Memory B cell (primary cell): Measurements from ENCODE around the gene VEPH1.

Experiments
- ATAC-seq: fragments of 150-1000 bp; cut with Tn5 transposase; 2 replicates; pipeline ENCODE4 v1.10.0; 2021; ENCODE audit warnings: low read depth, mild to moderate bottlenecking, moderate library complexity
- DNase-seq, 2 donors: peaks; one replicate each; pipeline ENCODE4 v3.0.0; 2022; ENCODE audit warnings: low spot score in 2 of 2
- H3K27ac Mint-ChIP-seq: one replicate; pipeline ENCODE4 v1.8.0; 2022; ENCODE audit warnings: mild to moderate bottlenecking, moderate library complexity, mixed read lengths
- H3K27me3 Mint-ChIP-seq: one replicate; pipeline ENCODE4 v1.8.0; 2022; ENCODE audit warnings: mixed read lengths
- H3K36me3 Mint-ChIP-seq: one replicate; pipeline ENCODE4 v1.8.0; 2022; ENCODE audit warnings: mild to moderate bottlenecking, mixed read lengths
- H3K4me1 Mint-ChIP-seq: one replicate; pipeline ENCODE4 v1.8.0; 2022; ENCODE audit warnings: mixed read lengths
- H3K4me3 Mint-ChIP-seq: one replicate; pipeline ENCODE4 v1.8.0; 2022; ENCODE audit warnings: mild to moderate bottlenecking, moderate library complexity, mixed read lengths
- H3K9me3 Mint-ChIP-seq: one replicate; pipeline ENCODE4 v1.8.0; 2022; ENCODE audit warnings: mixed read lengths

VEPH1 gene

DNA sequence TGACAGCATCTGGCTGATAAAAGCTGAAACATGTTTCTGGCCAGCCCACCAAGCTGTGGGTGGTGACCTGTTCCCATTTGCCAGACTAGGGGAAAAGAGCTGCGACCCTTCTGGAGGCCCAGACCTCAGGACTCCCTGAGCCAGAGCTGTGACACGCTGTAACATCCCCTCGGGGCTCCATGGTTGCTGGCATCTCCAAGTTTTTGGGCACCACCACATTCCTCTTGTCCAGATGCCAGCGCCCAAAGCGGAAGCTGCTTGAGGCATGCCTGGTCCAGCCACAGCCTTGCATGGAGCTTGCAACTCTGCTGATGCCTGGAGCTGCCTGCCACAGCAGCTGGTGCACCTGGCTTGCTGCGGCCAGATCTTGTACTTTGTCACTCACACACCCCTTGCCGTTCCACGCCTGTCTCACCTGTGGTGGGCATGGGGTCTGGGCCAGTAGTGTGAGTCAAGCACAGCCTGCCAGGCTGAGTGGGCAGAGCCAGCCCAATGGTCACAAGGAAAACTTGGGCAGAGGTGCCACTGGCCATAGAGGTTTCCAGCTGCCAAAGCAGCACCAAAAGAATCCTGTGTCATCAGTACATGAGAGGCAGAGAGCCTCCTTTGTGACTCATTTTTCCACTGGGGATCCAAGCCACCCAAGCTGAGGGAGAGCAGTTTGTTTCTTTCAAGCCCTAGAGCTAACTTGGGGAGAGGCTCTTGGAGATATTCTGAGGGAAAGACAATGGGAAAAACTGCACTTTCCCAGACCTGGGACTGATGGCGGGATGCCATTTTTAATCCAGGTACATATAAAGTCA, 112.3 kb downstream of the VEPH1 start:
- DNase-seq (no peak), ATAC-seq (no peak)
- Mint-ChIP-seq H3K4me3 (no peak overlapping the region), H3K36me3 (no peaks in the 10 kb centered on the region), H3K4me1 (no peaks in the 10 kb centered on the region), H3K27ac (no peak overlapping the region), H3K9me3 (peaks cover 8% of the 10 kb centered on the region), H3K27me3 (peaks cover under 1% of the 10 kb centered on the region)

DNA sequence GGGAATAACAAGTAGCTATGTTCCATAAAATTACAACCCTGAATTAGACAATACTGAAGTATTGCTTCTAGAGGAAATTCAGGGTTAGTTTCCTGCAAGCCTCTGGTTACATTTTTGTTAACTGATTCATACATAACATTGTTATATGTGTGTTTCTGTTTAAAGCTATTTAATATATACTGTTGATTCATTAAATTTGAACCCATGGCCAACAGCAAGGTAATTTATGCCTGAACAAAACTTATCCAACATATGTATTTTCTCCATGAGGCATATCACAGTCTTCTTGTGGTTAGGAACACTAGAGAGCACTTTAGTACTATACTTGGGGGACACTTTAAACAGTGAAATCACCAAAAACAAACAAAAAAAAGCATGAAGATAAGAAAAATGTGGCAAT, 114.2 kb downstream of the VEPH1 start:
- no peak for DNase-seq
- no peaks in the 10 kb centered on the region for H3K4me1 Mint-ChIP-seq
- peaks cover 7% of the 10 kb centered on the region for H3K9me3 Mint-ChIP-seq

DNA sequence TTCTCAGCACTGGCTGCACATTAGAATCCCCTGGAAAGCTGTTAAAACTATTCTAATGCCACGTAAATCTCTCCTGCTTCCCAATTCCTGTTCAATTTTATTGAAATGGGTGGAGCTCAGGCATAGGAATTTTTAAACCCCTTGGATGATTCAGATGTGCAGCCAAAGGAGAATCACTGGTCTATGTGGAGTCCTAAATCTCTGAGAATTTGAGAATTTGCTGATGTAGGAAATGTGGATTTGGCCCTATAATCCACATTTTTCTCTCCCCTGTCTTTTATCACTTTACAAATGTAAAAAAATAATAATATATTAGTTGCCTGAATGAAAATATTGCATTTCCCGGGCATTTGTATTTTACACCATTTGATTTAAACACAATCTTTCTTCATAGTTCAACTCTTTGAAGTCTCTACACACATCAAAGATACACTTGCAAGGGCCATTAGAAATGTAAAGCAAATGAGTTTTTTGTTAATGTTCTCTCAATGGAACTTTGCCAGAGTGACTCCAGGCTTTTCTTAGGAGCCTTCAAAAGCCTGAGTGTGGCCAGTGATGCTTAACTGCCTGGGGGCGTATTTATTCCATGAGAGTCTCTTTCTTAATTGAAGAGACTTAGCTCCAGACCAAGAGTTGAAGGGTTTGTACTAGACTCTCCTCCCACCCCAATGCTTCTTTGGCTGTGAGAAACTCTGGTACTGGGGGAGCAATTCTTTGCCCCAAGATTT, 115.3 kb downstream of the VEPH1 start:
- Mint-ChIP-seq H3K4me1 (no peaks in the 10 kb centered on the region), H3K9me3 (peaks cover 6% of the 10 kb centered on the region), H3K4me3 (no peak overlapping the region), H3K27me3 (no peaks in the 10 kb centered on the region), H3K36me3 (no peaks in the 10 kb centered on the region), H3K27ac (no peak overlapping the region)
- no peak for ATAC-seq
- no peak for DNase-seq

More for the DNA sequence above, 114.2 kb downstream of the VEPH1 start:
- no peaks in the 10 kb centered on the region for H3K36me3 Mint-ChIP-seq
- no peak for ATAC-seq
- no peaks in the 10 kb centered on the region for H3K27me3 Mint-ChIP-seq
- H3K4me3 Mint-ChIP-seq, result no peak overlapping the region
- H3K27ac Mint-ChIP-seq, result no peak overlapping the region

DNA sequence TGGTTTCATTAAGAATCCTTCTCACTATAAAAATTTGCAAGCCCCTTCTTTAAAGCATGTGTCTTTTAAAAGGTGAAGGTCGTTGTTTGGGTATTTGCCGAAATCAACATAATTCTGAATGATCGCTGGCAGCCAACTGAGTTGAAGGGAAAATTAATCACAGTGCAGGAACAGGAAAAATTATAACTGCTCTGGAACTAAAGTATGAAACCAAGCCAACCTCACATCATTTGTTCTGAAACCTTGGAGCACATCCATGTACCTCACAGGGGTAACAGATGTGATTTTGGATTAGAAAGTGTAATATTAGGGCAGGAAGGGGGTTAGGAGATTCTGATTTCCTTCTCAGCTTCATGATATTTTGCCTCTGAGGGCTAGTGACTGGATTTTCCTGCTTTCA, 118.7 kb downstream of the VEPH1 start:
- Mint-ChIP-seq H3K9me3 (no peaks in the 10 kb centered on the region), H3K4me1 (no peaks in the 10 kb centered on the region), H3K27me3 (no peaks in the 10 kb centered on the region), H3K27ac (no peak overlapping the region), H3K4me3 (no peak overlapping the region), H3K36me3 (no peaks in the 10 kb centered on the region)
- ATAC-seq (no peak), DNase-seq (no peak)

DNA sequence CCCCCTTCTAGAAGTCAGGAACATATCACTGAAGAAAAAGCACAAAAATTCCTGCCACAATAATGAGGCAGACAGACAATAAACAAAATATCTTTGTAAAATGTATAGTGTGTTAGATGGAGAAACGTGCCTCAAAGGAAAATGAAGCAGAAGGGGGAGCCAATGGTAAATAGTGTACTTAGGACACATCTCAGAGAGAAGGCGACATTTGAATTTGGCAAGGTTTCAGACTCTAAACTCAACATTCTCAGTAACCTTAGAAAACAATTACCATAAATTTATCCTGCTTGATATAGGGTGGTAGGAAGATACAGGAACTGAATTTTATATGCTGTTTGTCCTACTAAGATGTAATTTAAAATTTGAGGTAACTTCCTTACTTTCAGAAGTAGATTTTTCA, 119.2 kb downstream of the VEPH1 start:
- Mint-ChIP-seq H3K9me3 (no peaks in the 10 kb centered on the region), H3K4me3 (no peak overlapping the region), H3K27ac (no peak overlapping the region), H3K27me3 (no peaks in the 10 kb centered on the region), H3K36me3 (no peaks in the 10 kb centered on the region), H3K4me1 (no peaks in the 10 kb centered on the region)
- ATAC-seq (no peak), DNase-seq (no peak)

DNA sequence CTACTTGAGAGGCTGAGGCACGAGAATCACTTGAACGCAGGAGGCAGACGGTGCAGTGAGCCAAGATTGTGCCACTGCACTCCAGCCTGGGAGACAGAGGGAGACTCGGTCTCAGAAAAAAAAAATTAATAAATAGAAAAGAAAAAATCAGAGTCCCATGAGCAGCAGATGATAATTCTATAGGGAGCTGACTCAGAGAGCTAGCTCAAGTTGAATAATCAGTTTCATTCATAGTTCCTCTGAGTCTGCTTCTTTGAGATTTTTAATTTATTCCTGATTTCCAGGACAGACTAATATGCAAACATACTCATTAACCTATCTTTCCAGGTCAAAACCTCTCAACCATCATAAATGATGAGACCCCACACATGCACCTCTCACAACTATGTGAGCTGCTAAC, 121.6 kb downstream of the VEPH1 start:
- H3K4me3 Mint-ChIP-seq, result no peak overlapping the region

DNA sequence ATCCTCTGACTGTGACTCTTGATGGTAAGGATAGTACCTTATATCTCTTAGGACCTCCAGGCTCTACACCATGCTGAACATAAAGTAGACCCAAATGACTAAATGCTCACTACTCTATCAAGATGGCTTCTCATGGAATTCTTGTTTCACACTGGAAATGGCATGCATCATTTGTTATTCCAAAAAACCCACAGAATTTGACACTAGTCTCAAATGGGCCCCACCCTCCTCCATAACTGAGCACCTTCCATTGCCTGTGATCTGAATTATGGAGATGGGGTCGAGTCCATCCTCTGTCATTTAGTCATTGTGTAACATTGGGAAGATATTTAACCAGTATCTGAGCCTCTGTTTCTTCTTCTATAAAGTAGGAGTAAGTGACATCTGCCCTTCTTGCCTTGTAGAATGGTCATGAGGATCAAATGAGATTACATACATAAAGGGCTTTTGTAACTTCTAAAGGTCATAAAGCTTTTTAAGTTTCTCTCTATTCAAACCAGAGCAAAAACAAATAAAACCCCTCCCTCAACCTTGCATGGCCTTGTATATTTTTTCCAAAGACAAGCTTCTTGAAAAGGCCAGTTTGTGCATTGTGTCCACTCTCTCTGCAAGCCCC, 123.6 kb downstream of the VEPH1 start:
- H3K4me3 Mint-ChIP-seq, result no peak overlapping the region
- H3K36me3 Mint-ChIP-seq, result no peaks in the 10 kb centered on the region
- H3K27ac Mint-ChIP-seq, result no peak overlapping the region
- H3K9me3 Mint-ChIP-seq, result no peaks in the 10 kb centered on the region
- H3K4me1 Mint-ChIP-seq, result peaks cover 2% of the 10 kb centered on the region
- H3K27me3 Mint-ChIP-seq, result no peaks in the 10 kb centered on the region
- ATAC-seq (no peak), DNase-seq (no peak)

More for the DNA sequence above, 121.6 kb downstream of the VEPH1 start:
- Mint-ChIP-seq H3K27me3 (no peaks in the 10 kb centered on the region), H3K27ac (no peak overlapping the region), H3K9me3 (no peaks in the 10 kb centered on the region), H3K36me3 (no peaks in the 10 kb centered on the region), H3K4me1 (no peaks in the 10 kb centered on the region)
- ATAC-seq (no peak), DNase-seq (no peak)

DNA sequence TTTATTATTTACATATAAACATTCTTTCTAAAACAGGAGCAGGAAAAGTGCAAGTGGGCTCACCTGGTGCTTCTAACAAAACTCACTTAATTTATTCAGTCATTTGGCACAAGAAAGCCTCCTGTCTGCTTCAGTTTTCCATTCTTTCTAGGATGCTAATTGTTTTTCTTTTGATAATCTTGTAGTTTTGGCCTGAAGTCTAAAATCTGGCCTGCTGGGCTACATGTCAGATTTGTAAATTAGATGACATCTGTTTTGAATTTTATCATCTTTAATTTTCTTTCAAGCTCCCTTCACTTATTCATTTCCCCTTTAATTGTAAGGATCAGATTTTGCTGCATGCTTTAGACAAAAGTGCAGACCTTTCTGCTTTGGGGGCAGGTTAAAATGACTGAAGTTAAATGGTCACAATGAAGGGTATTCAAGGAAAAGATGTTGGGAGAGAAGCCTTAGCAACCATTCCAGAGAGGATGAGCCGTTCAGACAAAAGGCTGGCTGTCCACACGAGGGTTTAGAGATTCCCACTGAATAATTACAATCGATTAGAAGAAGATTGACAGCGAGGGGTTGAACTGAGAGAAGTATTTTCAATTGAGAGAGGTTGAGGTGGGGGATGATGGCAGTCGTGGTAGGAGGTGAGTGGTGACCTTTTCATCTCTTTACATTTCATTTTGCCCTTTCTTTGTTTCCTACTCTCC, 126.5 kb downstream of the VEPH1 start:
- no peak for ATAC-seq

DNA sequence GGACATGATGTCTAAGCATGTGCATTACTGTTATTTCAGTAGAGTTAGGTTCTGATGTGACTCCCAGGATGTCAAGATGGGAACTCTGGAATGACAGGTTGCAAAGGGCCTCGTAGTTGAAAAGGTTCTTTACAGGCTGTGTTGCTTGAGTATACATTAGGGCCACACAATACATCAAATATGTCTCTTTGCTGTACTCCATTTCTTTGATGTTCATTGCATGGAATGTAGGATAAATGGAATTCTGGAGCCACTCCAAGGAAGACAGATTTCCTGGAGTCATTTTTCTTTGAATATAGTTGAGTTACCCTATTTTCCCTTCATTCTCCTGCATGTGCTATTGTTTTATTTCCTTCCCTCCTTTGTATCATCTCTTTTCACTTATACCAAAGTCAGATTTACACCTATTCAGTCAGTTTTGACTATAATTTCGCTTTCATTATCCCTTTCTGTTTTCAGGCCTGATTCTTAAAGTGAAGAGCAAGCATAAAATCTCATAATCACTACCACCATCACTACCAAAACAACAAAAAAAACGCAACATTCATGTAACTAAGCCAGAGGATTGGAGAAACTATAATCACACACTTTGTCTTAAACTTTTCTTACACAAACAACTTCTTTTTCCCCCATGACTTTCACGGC, 127.8 kb downstream of the VEPH1 start:
- H3K27me3 Mint-ChIP-seq, result no peaks in the 10 kb centered on the region
- no peaks in the 10 kb centered on the region for H3K36me3 Mint-ChIP-seq
- no peak overlapping the region for H3K4me3 Mint-ChIP-seq
- peaks cover 2% of the 10 kb centered on the region for H3K4me1 Mint-ChIP-seq
- no peak for DNase-seq
- no peak for ATAC-seq
- H3K27ac Mint-ChIP-seq, result no peak overlapping the region
- H3K9me3 Mint-ChIP-seq, result no peaks in the 10 kb centered on the region

More for the DNA sequence above, 126.5 kb downstream of the VEPH1 start:
- no peaks in the 10 kb centered on the region for H3K9me3 Mint-ChIP-seq
- H3K4me3 Mint-ChIP-seq, result no peak overlapping the region
- no peak for DNase-seq
- H3K4me1 Mint-ChIP-seq, result peaks cover 2% of the 10 kb centered on the region
- no peaks in the 10 kb centered on the region for H3K36me3 Mint-ChIP-seq
- no peak overlapping the region for H3K27ac Mint-ChIP-seq
- H3K27me3 Mint-ChIP-seq, result no peaks in the 10 kb centered on the region

DNA sequence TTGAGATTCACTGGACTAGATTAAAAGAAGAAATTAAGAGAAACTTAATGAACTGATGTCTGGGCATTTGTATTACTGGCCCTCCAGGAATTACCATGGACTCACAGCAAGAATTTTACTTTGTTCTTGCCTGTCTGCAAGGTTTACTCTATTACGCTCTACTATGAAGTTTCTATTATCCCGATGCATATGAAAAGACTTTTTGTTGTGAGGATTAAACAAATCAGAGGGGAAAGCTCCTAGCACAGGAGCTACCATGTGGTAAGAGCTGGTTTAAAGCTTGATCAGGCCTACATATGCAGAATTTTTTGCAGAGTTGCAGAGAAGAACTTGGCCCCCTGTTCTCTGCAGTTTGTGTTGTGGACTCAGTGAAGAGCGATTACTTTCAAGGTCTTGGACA, 128.3 kb downstream of the VEPH1 start:
- Mint-ChIP-seq H3K27ac (no peak overlapping the region), H3K4me3 (no peak overlapping the region), H3K4me1 (peaks cover 2% of the 10 kb centered on the region), H3K9me3 (no peaks in the 10 kb centered on the region), H3K27me3 (no peaks in the 10 kb centered on the region), H3K36me3 (no peaks in the 10 kb centered on the region)
- DNase-seq, result no peak
- no peak for ATAC-seq

DNA sequence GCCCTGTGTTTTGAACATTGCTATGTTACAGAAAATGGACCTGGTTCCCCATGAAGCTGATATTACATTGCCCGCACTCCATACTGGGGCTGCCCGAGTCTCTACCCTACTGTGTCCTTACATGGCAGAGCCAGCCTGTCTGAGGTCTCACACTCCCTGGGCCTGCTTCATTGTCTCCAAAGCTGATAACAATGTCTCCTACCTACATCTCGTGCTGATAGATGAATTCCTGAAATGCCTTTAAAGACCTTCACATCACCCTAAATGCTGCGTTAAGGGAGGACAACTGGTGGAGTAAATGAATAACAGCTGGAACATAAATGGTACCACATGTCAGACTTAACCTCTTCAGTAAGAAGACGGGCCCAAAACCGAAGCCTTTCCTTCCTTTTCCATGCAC, 129.4 kb downstream of the VEPH1 start:
- ATAC-seq, result no peak
- Mint-ChIP-seq H3K4me3 (no peak overlapping the region), H3K4me1 (peaks cover 2% of the 10 kb centered on the region)

DNA sequence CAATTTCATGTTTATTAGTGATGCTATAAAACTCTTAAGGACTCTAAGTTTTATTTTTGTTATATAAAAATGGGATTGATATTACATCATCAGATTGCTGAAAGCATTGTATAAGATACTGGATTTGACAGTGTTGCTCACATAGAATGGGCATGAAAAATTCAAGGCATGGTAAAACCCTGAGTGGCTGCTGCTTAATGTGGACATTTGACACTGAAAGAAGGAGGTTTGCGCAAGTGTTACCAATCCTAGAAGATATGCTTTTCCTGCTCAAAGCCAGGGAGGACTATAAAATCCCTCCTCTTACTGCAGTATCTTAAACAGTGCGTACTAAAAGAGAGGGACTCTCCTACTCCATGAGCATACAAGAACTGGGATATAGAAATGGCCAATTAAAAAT, 132.3 kb downstream of the VEPH1 start:
- DNase-seq (no peak), ATAC-seq (no peak)
- no peak overlapping the region for H3K27ac Mint-ChIP-seq
- no peak overlapping the region for H3K4me3 Mint-ChIP-seq
- H3K36me3 Mint-ChIP-seq, result no peaks in the 10 kb centered on the region
- H3K9me3 Mint-ChIP-seq, result no peaks in the 10 kb centered on the region
- peaks cover 2% of the 10 kb centered on the region for H3K4me1 Mint-ChIP-seq
- H3K27me3 Mint-ChIP-seq, result no peaks in the 10 kb centered on the region

More for the DNA sequence above, 129.4 kb downstream of the VEPH1 start:
- no peak for DNase-seq
- no peak overlapping the region for H3K27ac Mint-ChIP-seq
- no peaks in the 10 kb centered on the region for H3K9me3 Mint-ChIP-seq
- H3K27me3 Mint-ChIP-seq, result no peaks in the 10 kb centered on the region
- no peaks in the 10 kb centered on the region for H3K36me3 Mint-ChIP-seq

DNA sequence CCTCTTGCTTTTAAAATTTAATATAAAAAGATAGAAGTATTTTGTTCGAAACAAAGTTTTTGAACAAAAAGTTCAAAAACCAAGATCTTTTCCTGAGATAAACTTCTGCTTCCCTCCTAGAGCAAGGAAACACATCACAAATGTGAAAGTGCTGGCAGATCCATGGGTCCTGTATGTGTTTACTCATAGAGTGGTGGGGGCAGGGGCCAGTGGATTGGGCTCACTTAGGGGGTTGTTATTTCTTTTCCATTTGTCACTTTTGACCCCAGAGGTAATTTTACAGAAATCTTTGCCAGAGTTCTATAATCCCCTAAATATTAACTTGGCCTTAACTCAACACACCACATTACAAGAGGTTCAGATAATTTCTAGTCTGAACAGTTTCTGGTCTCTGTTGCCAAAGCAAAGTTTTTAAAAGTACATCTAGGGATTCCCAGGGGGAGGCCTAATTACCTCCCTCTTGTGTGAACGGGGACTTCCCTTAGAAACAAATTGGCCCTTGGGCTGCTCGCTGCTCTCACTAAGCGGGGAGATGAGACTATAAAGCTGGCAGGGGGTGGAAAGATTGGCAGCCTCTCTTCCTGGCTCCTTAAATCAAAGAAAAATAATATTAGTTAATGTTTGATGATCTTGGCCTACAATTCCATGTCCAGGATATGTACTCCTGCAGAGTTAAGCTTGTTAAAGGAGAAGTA, 133.3 kb downstream of the VEPH1 start:
- H3K4me1 Mint-ChIP-seq, result no peaks in the 10 kb centered on the region
- H3K27ac Mint-ChIP-seq, result no peak overlapping the region
- no peak for ATAC-seq
- peaks cover 2% of the 10 kb centered on the region for H3K27me3 Mint-ChIP-seq
- H3K9me3 Mint-ChIP-seq, result no peaks in the 10 kb centered on the region
- no peaks in the 10 kb centered on the region for H3K36me3 Mint-ChIP-seq
- no peak for DNase-seq
- H3K4me3 Mint-ChIP-seq, result no peak overlapping the region
